ENCODE results near the gene SH3BP4. TPM values are rescaled to one million over a fixed set of nuclear protein-coding genes. Genes with fewer than 3 reads are reported as not detected.

Gene SH3BP4
- polyA plus RNA-seq, 1 donor (not counting 4 experiments of a cell fraction or from before 2014, with no cell fraction given) = 50.4 TPM

- no peaks in the 10 kb centered on the region for H3K4me1 ChIP-seq (ENCODE audit: control insufficient read depth, extremely low read depth, insufficient read depth, low read length)
- no peak overlapping the region for H2AFZ ChIP-seq (ENCODE audit: control insufficient read depth, low read length)
- H4K20me1 ChIP-seq (ENCODE audit: control insufficient read depth, extremely low read depth, insufficient read depth, low read length) = no peaks in the 10 kb centered on the region
- no peaks in the 10 kb centered on the region for H3K9me3 ChIP-seq (ENCODE audit: control insufficient read depth, low read depth, low read length)
- TF ChIP-seq EZH2 (IDR thresholded peaks at IDR 0.05; ENCODE audit: low read length) (no peak), CTCF (optimal IDR thresholded peaks at IDR 0.05 in 1 of 3, IDR thresholded peaks at IDR 0.05 in 1 of 3, conservative IDR thresholded peaks at IDR 0.05 in 1 of 3; ENCODE audit: extremely low read depth in 1 of 3, insufficient read depth in 2 of 3, low read length in 3 of 3) (no peak)
- H3K4me3 ChIP-seq (ENCODE audit: control insufficient read depth in 2 of 3, extremely low read depth in 1 of 3, insufficient read depth in 2 of 3, low read depth in 1 of 3, low read length in 3 of 3) = no peak overlapping the region
- no peaks in the 10 kb centered on the region for H3K79me2 ChIP-seq (ENCODE audit: control insufficient read depth, insufficient read depth, low read length)
- H3K36me3 ChIP-seq (ENCODE audit: control insufficient read depth in 2 of 2, extremely low read depth in 1 of 2, insufficient read depth in 2 of 2, low read length in 2 of 2) = no peaks in the 10 kb centered on the region
- H3K27ac ChIP-seq (ENCODE audit: control insufficient read depth, insufficient read depth, low read length) = no peak overlapping the region
- peaks cover 3% of the 10 kb centered on the region for H3K27me3 ChIP-seq (ENCODE audit: control insufficient read depth, extremely low read depth, insufficient read depth, low read length)
- FAIRE-seq (no peak), DNase-seq (ENCODE audit: low read depth, low spot score) (no peak)
- dilution Hi-C loops (cut with MboI; ENCODE audit: extremely low pct_ligation_motif_present, low sequenced_read_pairs) = no loop called here
- no peaks in the 10 kb centered on the region for H3K9me1 ChIP-seq (ENCODE audit: control insufficient read depth, extremely low read depth, insufficient read depth, low read length)
- no peak overlapping the region for H3K9ac ChIP-seq (ENCODE audit: control insufficient read depth, extremely low read depth, insufficient read depth, low read length)
- H3K4me2 ChIP-seq (ENCODE audit: control insufficient read depth, extremely low read depth, insufficient read depth, low read depth, low read length) = no peak overlapping the region
These were observed 20.4 kb upstream of the SH3BP4 start for GRCh38 chr2:234931371-234931770.

- Histone ChIP-seq H3K4me2 (ENCODE audit: control insufficient read depth, extremely low read depth, insufficient read depth, low read depth, low read length) (no peak overlapping the region), H3K79me2 (ENCODE audit: control insufficient read depth, insufficient read depth, low read length) (no peaks in the 10 kb centered on the region), H2AFZ (ENCODE audit: control insufficient read depth, low read length) (no peak overlapping the region), H3K9me3 (ENCODE audit: control insufficient read depth, low read depth, low read length) (no peaks in the 10 kb centered on the region), H3K27me3 (ENCODE audit: control insufficient read depth, extremely low read depth, insufficient read depth, low read length) (no peaks in the 10 kb centered on the region), H3K4me1 (ENCODE audit: control insufficient read depth, extremely low read depth, insufficient read depth, low read length) (no peaks in the 10 kb centered on the region), H3K4me3 (ENCODE audit: control insufficient read depth in 2 of 3, extremely low read depth in 1 of 3, insufficient read depth in 2 of 3, low read depth in 1 of 3, low read length in 3 of 3) (no peak overlapping the region), H3K36me3 (ENCODE audit: control insufficient read depth in 2 of 2, extremely low read depth in 1 of 2, insufficient read depth in 2 of 2, low read length in 2 of 2) (no peaks in the 10 kb centered on the region), H4K20me1 (ENCODE audit: control insufficient read depth, extremely low read depth, insufficient read depth, low read length) (no peaks in the 10 kb centered on the region), H3K9me1 (ENCODE audit: control insufficient read depth, extremely low read depth, insufficient read depth, low read length) (no peaks in the 10 kb centered on the region), H3K27ac (ENCODE audit: control insufficient read depth, insufficient read depth, low read length) (no peak overlapping the region), H3K9ac (ENCODE audit: control insufficient read depth, extremely low read depth, insufficient read depth, low read length) (no peak overlapping the region)
- FAIRE-seq = no peak
- TF ChIP-seq CTCF (optimal IDR thresholded peaks at IDR 0.05 in 1 of 3, IDR thresholded peaks at IDR 0.05 in 1 of 3, conservative IDR thresholded peaks at IDR 0.05 in 1 of 3; ENCODE audit: extremely low read depth in 1 of 3, insufficient read depth in 2 of 3, low read length in 3 of 3) = no peak
- no peak for TF ChIP-seq EZH2 (IDR thresholded peaks at IDR 0.05; ENCODE audit: low read length)
- dilution Hi-C loops (cut with MboI; ENCODE audit: extremely low pct_ligation_motif_present, low sequenced_read_pairs) = no loop called here
- DNase-seq (ENCODE audit: low read depth, low spot score) = no peak
These were observed 19.1 kb upstream of the SH3BP4 start for GRCh38 chr2:234932591-234933168.
